ENCODE results near the gene CNOT2.

CNOT2 gene

GRCh38 chr12:70255311-70255710, 12.1 kb downstream of the CNOT2 start:
- in situ Hi-C loops (cut with HindIII; ENCODE audit: low sequenced_read_pairs) = no loop called here
- TF ChIP-seq, protein P1, sequence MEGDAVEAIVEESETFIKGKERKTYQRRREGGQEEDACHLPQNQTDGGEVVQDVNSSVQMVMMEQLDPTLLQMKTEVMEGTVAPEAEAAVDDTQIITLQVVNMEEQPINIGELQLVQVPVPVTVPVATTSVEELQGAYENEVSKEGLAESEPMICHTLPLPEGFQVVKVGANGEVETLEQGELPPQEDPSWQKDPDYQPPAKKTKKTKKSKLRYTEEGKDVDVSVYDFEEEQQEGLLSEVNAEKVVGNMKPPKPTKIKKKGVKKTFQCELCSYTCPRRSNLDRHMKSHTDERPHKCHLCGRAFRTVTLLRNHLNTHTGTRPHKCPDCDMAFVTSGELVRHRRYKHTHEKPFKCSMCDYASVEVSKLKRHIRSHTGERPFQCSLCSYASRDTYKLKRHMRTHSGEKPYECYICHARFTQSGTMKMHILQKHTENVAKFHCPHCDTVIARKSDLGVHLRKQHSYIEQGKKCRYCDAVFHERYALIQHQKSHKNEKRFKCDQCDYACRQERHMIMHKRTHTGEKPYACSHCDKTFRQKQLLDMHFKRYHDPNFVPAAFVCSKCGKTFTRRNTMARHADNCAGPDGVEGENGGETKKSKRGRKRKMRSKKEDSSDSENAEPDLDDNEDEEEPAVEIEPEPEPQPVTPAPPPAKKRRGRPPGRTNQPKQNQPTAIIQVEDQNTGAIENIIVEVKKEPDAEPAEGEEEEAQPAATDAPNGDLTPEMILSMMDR (IDR thresholded peaks at IDR 0.05; ENCODE audit: low read depth, low read length) = no peak
- no peak overlapping the region for H3K4me3 ChIP-seq (ENCODE audit: low read depth, low read length)
- DNase-seq (ENCODE audit: low read depth, low spot score) = peak; percentile 55

DNA sequence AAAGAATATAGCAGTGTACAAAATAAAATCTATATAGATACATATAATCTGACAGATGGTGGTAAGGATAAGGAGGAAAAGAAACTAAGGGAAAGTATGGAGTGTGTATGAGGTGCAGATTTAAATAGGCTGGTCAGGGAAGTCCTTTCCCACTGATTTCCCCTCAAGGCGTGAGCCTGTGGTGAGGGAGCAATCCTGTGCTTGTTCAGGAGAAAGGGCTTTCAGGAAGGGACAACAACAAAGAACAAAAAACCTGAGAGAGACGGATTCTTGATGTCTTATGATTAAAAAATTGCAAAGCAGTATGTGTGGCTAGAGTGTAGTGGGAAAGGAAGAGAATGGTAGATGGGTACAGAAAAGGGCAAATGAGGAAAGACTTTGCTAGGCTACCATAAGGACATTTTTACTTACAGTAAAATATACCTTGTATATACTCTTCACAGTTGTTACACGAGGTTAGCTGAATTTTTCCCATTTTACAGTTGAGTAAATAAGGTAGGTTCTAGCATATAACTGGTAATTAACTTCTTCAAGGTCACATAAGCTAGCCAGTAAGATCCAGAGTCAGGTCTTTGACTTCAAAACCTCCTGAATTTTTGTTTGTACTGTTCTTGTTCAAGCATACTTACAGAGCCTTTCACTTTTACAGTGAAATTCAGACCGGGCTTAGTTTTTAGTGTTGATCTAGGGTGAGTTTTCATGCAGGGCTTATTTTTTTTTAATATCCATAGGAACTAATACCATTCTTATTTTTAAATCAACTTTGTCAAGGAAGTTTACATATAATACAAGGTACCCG, 15.6 kb downstream of the CNOT2 start:
- TF ChIP-seq, protein P1 (IDR thresholded peaks at IDR 0.05; ENCODE audit: low read depth, low read length) = no peak
- H3K4me3 ChIP-seq (ENCODE audit: low read depth, low read length) = no peak overlapping the region
- in situ Hi-C loops (cut with HindIII; ENCODE audit: low sequenced_read_pairs) = no loop called here
- no peak for DNase-seq (ENCODE audit: low read depth, low spot score)

- in situ Hi-C loops (cut with HindIII; ENCODE audit: low sequenced_read_pairs) = no loop called here
- H3K4me3 ChIP-seq (ENCODE audit: low read depth, low read length) = no peak overlapping the region
- DNase-seq (ENCODE audit: low read depth, low spot score) = no peak
- TF ChIP-seq, protein P1 (IDR thresholded peaks at IDR 0.05; ENCODE audit: low read depth, low read length) = no peak
Measured at GRCh38 chr12:70260646-70261045, 17.4 kb downstream of the CNOT2 start.

DNA sequence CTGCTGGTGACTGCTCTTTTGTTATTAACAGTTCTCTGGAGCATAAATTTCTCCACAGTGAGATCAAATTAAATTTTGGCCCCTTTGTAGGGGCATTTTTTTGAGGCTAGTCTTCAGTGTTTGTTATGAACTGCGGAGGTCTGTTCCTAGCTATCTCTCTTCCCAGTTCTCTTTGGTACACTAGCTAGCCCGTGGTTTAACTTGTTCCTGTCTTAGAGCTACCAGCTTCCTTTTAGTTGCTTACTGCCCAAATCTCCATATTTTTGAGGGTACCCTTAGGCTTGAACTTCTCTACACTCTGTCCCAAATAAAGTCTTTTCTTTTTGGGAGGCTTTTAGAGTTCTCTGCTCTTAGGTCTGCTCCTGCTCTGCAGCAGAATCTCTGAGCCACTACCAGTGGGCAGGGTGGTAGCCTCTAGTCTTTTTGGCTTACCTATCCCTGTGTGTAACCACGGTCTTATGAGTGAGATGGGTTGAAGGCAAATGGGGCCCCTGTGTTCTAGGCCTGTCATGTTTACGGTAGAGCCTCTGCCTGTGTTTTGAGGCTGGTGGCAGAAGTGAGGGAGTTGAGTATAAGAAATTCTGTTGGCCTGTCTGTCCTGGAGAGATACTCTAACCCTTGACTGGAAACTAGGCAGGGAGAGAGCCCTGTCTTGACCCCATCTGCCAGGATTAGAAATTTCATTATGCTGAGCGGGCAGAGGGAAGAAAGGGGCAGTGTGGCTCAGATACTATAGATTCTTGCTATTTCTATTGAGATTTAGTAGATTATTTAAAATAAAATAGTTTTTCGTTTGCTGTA, 21.0 kb downstream of the CNOT2 start:
- no peak for DNase-seq (ENCODE audit: low read depth, low spot score)
- no peak overlapping the region for H3K4me3 ChIP-seq (ENCODE audit: low read depth, low read length)
- TF ChIP-seq, protein P1 (IDR thresholded peaks at IDR 0.05; ENCODE audit: low read depth, low read length) = no peak
- in situ Hi-C loops (cut with HindIII; ENCODE audit: low sequenced_read_pairs) = no loop called here

DNA sequence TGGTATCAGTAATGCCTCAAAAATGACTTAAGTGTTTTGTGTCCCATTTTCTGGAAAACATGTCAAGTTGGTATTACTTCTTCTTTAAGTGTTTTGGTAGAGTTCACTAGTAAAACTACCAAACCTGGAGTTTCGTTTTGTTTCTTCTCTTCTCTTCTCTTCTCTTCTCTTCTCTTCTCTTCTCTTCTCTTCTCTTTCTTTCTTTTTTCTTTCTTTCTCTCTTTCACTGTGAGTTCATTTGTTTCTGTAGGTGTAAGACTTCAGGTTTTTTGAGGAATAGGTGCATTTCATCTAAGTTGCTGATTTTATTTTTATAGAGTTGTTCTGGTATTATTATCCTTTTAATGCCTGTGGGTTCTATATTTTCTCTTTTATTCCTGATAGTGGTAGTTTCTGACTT, 21.9 kb downstream of the CNOT2 start:
- in situ Hi-C loops (cut with HindIII; ENCODE audit: low sequenced_read_pairs) = no loop called here
- TF ChIP-seq, protein P1 (IDR thresholded peaks at IDR 0.05; ENCODE audit: low read depth, low read length) = no peak
- no peak for DNase-seq (ENCODE audit: low read depth, low spot score)
- H3K4me3 ChIP-seq (ENCODE audit: low read depth, low read length) = no peak overlapping the region

DNA sequence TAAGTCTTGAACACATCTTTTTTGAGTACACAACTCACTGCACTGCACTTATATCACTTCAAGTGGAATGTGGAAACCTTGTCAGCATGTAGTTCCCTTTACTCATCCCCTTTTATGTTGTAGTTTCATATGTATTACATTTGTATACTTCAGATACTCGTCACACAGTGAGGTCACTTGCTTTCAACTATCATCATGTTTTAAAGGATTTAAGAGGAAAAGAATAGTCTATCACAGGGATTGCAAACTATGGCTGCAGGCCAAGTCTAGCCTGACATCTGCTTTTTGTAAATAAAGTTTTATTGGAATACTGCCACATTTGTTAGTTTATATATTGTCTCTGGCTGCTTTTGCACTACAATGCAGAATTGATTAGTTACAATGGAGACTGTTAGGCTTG, 24.3 kb downstream of the CNOT2 start:
- TF ChIP-seq, protein P1 (IDR thresholded peaks at IDR 0.05; ENCODE audit: low read depth, low read length) = no peak
- H3K4me3 ChIP-seq (ENCODE audit: low read depth, low read length) = no peak overlapping the region
- DNase-seq (ENCODE audit: low read depth, low spot score) = peak; percentile 30
- in situ Hi-C loops (cut with HindIII; ENCODE audit: low sequenced_read_pairs) = no loop called here
